Measurements from ENCODE around the gene ADAMTS18.
"Not testable (repeated sequence)": the region's sequence is repeated elsewhere in the genome, so short reads cannot be mapped to it uniquely, and the experiment has no call there.

- not testable (repeated sequence) for TF ChIP-seq CTCF (IDR thresholded peaks at IDR 0.05; ENCODE audit: borderline replicate concordance, extremely low read depth, low read length, poor library complexity, severe bottlenecking); EZH2 (IDR thresholded peaks at IDR 0.05; ENCODE audit: borderline replicate concordance, low read depth, low read length, severe bottlenecking)
Measured at GRCh38 chr16:77266185-77266584, 168.6 kb downstream of the ADAMTS18 start.

All from DND-41 (cell line).